Activated CD4-positive, alpha-beta T cell treated with anti-CD3 and anti-CD28 coated beads for 1 hour (primary cell): Measurements from ENCODE around the gene CDX2.
A peak's percentile ranks its signal among the peaks of the same experiment; 100 is the strongest.
"Not testable (repeated sequence)": the region's sequence is repeated elsewhere in the genome, so short reads cannot be mapped to it uniquely, and the experiment has no call there.

Source experiments
- DNase-seq: peaks from one replicate; pipeline ENCODE4 v3.0.0-alpha.2; 2020

The CDX2 gene

DNA sequence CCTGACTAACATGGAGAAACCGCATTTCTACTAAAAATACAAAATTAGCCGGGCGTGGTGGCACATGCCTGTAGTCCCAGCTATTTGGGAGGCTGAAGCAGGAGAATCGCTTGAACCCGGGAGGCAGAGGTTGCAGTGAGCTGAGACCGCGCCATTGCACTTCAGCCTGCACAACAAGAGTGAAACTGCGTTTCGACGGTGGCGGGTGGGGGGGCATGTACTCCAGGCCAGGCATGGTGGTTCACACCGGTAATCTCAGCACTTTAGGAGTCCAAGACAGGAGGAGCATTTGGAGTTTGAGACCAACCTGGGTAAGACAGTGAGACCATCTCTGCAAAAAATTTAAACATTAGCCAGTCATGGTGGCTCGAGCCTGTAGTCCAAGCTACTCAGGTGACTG is 4.9 kb downstream of the CDX2 start:
- not testable (repeated sequence) for DNase-seq

GRCh38 chr13:27963491-27963890 is 5.6 kb downstream of the CDX2 start:
- no peak for DNase-seq

- no peak for DNase-seq
These were observed 6.1 kb downstream of the CDX2 start for GRCh38 chr13:27962982-27963381.

- no peak for DNase-seq
These were observed 6.8 kb downstream of the CDX2 start for GRCh38 chr13:27962128-27962841.

DNA sequence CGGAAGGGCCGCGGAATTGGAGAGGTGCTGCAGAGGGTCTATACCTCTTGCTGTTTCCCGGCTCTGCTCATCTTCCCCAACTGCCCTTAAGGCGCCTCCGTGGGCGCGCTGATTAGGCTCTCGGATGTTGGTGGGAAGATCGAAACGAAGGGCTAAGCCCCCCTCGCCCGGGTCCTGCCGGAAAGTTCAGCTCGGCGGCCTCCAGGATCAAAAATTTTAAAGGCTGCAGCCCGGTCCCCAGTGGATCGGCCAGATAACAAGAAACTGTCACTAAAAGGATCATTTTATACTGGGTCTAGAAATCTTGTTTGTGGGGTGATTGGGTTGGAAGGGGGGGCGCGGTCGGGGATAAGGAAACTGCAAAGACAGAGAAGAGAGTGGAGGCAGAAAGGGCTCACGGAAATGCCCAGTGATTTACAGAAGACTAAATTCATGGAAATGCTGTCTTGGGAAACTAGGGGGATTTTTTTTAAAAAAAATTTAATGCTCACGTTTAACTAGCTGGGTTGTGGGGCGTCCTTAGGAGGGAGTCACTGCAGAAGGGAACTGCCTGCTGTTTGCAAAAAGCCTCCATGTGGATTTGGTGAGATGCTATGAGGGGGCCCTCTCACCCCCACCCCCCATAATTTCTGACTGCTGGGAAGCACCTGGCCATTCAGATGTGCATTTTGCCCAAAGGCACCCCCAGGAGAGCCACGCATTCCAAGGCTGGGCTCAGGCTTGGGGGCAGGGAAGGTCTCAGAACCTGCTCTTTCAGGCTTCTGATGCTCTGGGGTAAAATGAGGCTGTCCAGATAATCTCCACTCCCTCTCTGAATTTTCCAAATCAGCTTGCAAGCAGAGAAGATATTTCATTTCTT is 7.7 kb downstream of the CDX2 start:
- DNase-seq = no peak

- DNase-seq = no peak
These were observed 8.5 kb downstream of the CDX2 start for GRCh38 chr13:27960362-27961226.

- DNase-seq = no peak
These were observed 9.1 kb downstream of the CDX2 start for GRCh38 chr13:27959976-27960361.

GRCh38 chr13:27956576-27957300 is 12.4 kb downstream of the CDX2 start:
- no peak for DNase-seq

DNA sequence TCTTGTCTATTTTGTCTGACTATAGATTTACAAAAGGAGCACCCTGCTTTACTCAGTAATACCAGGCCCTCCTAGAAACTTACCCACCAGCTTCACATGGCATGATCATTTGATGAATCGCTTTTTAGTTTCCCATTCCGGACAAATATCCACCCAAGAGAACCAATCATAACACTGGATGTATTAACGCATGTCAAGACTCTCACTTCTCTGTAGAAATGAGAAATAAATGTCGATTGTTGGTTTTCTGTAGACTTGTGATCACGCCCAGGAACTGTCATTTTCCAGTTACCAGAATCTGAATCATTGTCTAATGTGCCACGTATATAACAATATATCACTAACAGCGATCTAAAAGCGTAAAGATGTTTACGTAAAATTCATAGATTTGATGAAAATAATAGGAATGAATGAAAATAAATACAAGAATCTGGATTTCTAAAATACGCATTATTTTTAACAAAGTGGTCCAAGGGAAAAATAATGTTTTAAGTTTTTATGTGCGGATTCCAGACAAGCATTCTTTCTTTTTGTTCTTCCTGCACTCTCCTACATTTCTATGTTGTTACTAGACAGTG is 14.0 kb downstream of the CDX2 start:
- no peak for DNase-seq

- no peak for DNase-seq
These were observed 14.7 kb downstream of the CDX2 start for GRCh38 chr13:27954406-27954851.

DNA sequence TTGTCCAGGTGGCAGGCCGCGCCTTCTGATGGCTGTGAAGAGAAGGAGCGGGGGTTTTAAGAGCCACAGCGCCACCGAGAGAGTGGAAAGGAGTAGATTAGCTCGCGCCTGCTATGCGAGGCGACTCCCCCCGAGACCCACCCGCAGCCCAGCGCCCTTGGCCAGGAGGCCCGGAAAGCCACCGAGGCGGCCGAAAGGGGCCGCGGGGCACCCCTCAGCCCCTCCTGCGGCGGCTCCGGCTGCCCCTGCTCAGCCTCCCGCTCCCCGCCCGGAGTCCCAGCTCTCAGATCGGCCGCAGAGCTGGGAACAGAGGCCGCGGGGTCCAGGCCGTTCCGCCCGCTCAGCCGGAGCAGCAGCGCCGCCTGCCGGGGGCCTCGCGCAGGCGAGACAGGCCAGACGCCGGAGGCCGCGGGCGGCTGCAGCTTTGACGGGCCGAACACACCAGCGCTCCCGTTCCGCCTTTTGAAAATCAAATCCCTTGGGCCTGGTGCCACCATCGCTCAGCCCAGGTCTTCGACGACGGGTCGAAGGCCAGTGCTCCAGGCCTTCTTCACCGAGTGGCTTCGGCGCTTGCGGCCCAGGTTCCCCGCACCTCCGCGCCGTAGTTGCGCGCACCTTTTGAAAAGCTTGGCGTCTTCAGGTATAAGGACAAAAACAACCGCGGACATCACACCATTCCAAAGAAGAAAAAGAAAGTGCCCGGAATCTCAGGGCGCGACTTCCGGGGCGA is 15.3 kb downstream of the CDX2 start:
- DNase-seq = peak; percentile 41

DNA sequence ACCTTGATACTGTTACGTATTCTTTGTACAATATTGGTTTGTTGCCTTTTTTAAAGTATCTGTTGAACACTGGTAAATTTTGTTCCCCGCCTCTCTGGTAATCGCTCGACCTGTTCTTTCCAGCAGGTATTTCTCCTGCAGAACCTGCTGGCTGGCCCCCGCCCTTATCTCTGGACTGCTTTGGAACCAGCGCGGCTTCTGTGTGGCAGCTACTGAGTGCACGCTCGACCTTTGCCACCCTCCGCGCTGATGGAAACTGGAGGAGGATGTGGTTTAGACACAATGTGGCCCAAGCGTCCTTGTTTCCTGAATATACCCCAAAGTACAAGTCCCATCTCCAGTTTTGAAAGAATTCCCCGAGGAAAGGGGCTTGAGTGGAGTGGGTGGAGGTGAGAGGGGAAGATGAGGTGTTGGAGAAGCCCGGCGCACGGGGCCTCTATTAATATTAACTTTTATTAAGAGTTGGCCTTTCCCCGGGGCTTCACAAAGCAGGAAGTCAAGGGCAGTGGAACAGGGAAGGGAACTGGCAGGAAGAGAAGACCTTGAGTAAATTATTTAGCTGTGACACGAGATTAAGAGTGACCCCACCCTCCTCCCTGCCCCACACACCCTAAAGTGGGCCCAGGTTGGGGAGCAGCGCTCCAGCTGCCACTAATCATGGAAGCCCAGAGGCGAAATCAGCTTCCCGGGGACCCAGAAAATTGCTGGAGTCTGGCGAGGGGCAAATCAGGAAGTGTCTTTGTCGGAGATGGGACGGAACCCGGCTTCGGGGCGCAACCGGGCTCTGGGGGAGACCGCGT is 16.0 kb downstream of the CDX2 start:
- no peak for DNase-seq

- no peak for DNase-seq
These were observed 26.1 kb downstream of the CDX2 start for GRCh38 chr13:27942972-27943371.

- DNase-seq = no peak
These were observed 35.4 kb downstream of the CDX2 start for GRCh38 chr13:27933580-27934328.

GRCh38 chr13:27933118-27933517 is 36.0 kb downstream of the CDX2 start:
- DNase-seq = no peak

- no peak for DNase-seq
These were observed 39.2 kb downstream of the CDX2 start for GRCh38 chr13:27929868-27930267.

DNA sequence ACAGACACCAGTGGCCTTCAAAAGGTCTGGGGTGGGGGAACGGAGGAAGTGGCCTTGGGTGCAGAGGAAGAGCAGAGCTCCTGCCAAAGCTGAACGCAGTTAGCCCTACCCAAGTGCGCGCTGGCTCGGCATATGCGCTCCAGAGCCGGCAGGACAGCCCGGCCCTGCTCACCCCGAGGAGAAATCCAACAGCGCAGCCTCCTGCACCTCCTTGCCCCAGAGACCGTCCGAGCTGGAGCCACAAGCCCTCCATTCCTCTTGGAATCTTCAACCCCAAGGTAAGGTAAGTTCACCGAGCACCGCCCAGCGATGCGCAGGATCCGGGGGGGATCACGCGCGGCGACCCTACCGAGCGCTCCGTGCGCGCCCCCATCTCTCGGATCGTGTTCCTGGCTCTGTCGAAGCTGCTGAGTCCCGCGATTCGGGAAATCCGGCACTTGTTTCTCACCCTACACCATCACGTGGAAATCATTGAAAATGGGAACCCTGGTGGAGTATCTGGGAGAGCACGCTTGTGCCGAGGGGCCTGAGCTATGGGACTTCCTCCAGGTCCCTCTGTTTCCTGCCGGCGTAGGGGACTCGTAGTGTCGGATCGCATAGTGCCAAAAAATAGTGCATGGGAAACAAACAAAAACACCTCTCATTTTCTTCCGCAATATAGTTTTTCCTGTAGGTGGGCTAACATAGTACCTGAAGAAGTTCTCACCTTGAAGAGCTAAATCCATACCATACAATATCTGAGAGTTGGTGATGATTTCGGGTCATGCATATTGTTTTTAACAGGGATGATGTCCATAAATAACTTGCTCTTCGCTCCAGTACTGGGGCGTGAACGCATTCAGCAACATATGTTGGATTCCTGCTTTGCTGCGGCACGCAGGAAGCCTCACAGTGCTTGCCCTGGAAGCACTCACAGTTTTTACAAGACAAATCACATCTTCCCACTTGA is 40.0 kb downstream of the CDX2 start:
- DNase-seq = no peak

GRCh38 chr13:27928353-27928804 is 40.7 kb downstream of the CDX2 start:
- DNase-seq = no peak
